ENCODE measurements around the gene AKR1B15.
"Not testable (repeated sequence)": the region's sequence is repeated elsewhere in the genome, so short reads cannot be mapped to it uniquely, and the experiment has no call there.

The AKR1B15 gene

GRCh38 chr7:134548877-134549276 is at the start of gene AKR1B15:
Gene AKR1B15, plus strand, starts transcription at chr7:134549110. Its CDS starts 15,510 bp downstream, at chr7:134564620.
- DNase-seq (ENCODE audit: low read depth in 3 of 3) = no peak

DNA sequence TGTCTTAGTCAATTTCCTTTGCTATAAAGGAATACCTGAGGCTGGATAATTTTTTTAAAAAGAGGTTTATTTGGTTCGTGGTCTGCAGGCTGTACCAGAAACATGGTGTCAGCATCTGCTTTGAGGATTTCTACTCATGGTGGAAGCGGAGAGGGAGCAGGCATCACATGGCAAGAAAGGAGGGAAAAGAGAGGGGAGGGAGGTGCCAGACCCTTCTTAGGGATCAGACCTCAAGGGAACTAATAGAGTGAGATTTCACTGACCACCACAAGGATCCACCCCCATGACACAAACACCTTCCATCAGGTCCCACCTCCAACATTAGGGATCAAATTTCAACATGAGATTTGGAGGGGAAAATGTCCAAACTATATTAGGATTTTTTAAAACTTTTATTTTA is 48.5 kb upstream of the AKR1B15 start:
- DNase-seq (ENCODE audit: low read depth in 3 of 3) = no peak

- no peak for DNase-seq (ENCODE audit: low read depth in 3 of 3)
Measured at GRCh38 chr7:134500982-134501381, 47.9 kb upstream of the AKR1B15 start.

- DNase-seq (ENCODE audit: low read depth in 3 of 3) = no peak
Measured at GRCh38 chr7:134502463-134503371, 46.2 kb upstream of the AKR1B15 start.

DNA sequence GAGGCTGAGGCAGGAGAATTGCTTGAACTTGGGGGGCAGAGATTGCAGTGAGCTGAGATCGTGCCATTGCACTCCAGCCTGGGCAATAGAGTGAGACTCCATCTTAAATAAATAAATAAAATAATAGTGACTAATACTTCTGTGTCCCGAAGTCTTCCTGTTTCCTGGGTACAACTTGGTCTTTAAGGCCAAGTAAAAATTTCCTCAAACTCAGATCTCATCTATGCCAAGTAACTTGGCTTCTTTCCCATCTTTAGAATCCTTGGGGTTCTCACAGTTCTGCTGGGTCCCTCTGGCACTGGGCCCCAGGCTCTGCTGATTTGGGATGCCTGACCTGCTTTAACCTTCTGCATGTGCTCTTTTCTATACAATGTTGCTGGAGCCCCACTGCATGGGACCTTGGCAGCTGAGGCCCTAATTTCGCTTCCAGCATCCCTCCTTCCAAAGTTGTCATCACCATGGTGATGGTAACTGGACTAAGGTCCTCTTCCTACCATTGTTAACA is 44.2 kb upstream of the AKR1B15 start:
- DNase-seq (ENCODE audit: low read depth in 3 of 3) = no peak

DNA sequence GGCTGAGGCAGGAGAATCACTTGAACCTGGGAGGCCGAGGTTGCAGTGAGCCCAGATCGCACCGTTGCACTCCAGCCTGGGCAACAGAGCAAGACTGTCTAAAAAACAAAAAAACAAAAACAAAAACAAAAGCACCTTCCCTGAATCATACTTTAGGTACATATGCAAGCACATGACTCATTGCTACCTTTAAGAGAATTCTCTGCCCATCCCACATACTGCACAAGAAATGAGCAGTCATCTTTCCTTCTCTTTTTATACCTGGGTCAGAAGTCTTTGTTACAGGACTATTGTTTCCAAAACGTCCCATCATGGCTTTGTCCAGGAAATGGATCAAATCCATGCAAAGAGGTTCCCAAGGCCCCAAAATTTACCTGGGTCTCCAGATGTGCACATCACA is 43.1 kb upstream of the AKR1B15 start:
- no peak for DNase-seq (ENCODE audit: low read depth in 3 of 3)

DNA sequence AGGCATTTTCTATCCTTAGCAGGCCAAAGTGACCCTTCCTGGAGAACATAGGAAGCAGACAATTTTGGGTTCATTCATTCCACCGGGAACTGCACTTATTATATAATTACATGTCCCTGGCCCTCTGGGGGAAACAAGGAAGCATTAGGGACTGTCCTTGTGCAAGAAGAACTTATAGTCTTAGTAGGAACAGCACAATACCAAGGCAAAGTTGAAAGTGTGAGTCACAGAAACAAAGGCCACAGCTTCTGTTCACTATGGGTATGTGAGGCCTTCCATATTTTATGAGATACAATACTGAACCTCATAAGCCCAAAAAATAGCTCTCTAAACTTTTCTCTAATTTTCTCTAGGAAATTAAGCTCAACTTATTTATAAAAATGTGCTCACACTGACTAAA is 39.9 kb upstream of the AKR1B15 start:
- DNase-seq (ENCODE audit: low read depth in 3 of 3) = no peak

DNA sequence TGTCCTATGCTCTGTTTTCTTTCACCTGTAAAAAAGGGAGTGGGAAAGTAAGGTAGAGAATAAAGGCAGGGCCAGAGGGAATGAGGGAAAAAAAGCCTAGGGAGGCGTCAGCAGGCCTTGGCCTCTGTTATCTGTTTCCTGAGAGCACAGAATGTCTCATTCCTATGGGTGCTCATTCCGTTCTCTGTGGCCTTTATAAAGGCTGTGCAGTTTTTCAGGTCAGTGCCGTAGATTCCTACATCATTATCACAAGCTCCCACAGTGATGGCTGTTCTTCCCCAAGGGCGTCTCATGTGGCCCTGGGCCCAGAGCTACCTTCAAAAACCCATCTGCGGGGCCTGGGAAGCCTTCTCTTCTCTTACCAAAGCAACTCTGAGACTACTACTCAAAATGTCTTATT is 38.3 kb upstream of the AKR1B15 start:
- DNase-seq (ENCODE audit: low read depth in 3 of 3) = no peak

GRCh38 chr7:134512271-134512670 is 36.6 kb upstream of the AKR1B15 start:
- no peak for DNase-seq (ENCODE audit: low read depth in 3 of 3)

DNA sequence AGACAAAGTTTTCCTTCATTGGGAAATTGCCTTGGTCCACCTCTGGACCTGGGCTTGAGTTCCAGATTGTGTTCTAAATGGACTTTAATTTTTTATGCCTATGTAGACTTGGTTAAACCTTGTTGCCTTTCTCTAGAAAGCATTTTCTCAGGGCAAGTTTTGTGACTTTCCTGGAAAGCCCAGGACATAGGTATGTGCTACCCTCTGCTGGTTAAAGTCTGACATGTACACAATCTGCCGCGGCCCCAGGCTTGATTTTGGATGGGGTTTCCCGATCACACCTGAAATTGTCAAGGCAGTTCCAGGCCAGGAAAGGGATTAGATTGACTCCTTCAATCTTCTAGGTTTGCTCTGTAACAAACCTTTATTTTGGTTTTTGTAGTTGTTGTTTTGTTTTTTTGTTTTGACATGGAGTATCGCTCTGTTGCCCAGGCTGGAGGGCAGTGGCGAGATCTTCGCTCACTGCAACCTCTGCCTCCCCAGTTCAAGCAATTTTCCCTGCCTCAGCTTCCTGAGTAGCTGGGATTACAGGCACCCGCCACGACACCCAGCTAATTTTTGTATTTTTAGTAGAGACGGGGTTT is 35.6 kb upstream of the AKR1B15 start:
- no peak for DNase-seq (ENCODE audit: low read depth in 3 of 3)

- DNase-seq (ENCODE audit: low read depth in 3 of 3) = no peak
Measured at GRCh38 chr7:134514106-134514505, 34.8 kb upstream of the AKR1B15 start.

GRCh38 chr7:134514663-134515062 is 34.2 kb upstream of the AKR1B15 start:
- peak in 1 of 3 experiments; percentile 2 for DNase-seq (ENCODE audit: low read depth in 3 of 3)

GRCh38 chr7:134515569-134516468 is 33.1 kb upstream of the AKR1B15 start:
- no peak for DNase-seq (ENCODE audit: low read depth in 3 of 3)

DNA sequence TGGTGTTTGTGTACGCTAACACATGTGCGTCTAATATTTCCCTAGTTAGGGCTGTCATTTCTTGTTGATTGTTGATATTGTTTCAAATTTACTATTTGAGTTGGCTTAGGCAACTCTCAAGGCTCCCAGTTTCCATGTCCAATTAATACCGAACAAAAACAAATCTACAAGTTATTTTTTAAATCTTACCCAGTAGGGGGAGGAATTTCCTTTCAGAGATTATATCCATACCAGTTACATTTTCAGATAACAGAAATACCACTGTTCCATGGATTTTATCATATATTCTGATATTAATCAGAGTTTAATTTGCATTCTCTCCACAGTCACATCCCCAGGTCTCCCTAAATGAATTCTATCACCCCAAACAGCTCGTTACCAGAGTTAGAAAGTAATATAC is 28.8 kb upstream of the AKR1B15 start:
- no peak for DNase-seq (ENCODE audit: low read depth in 3 of 3)

GRCh38 chr7:134522601-134523000 is 26.3 kb upstream of the AKR1B15 start:
- no peak for DNase-seq (ENCODE audit: low read depth in 3 of 3)

DNA sequence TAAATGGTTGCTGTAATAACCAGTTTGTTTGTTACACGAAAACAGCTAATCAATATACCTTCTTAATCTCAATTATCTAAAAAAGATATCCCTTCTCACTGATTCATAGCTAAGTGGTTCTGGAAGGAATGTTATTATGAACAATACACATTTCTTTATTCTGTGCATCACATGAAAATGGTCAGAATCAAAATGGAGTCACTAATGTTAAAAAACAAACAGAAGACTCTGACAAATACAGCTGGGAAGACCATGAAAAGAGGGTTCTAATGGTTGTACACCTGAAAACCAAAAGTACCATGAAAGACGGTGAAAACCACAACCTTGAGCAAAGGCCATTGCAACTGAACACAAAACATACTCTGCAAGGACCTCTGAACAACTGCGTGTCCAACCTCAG is 23.5 kb upstream of the AKR1B15 start:
- not testable (repeated sequence) for DNase-seq (ENCODE audit: low read depth in 3 of 3)

DNA sequence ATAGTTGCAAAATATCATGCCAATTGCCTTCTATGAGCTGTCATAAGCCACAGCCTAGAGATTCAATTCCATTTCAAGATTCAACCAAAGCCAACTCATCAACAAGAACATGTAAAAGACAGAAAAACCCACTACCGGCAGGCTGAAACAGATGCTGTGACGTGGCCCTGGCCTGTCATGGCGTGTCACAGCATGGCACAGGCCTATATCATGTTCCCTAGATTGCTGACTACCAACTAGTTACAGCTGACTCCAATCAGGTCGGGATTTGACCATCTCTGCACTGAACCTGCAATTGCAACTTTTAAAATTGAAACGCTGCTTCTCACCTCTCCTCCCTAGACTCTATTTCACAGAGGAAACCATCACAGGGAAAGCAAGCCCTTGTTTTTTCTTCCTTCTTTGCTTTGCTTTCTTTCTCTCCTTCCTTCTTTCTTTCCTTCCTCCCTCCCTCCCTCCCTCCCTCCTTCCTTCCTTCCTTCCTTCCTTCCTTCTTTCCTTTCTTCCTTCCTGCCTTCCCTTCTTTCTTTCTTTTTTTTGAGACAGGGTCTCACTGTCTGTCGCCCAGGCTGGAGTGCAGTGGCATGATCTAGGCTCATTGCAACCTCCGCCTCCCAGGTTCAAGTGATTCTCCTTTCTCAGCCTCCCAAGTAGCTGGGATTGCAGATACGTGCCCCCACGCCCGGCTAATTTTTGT is 22.2 kb upstream of the AKR1B15 start:
- not testable (repeated sequence) for DNase-seq (ENCODE audit: low read depth in 3 of 3)

GRCh38 chr7:134527979-134528371 is 20.9 kb upstream of the AKR1B15 start:
- no peak for DNase-seq (ENCODE audit: low read depth in 3 of 3)

DNA sequence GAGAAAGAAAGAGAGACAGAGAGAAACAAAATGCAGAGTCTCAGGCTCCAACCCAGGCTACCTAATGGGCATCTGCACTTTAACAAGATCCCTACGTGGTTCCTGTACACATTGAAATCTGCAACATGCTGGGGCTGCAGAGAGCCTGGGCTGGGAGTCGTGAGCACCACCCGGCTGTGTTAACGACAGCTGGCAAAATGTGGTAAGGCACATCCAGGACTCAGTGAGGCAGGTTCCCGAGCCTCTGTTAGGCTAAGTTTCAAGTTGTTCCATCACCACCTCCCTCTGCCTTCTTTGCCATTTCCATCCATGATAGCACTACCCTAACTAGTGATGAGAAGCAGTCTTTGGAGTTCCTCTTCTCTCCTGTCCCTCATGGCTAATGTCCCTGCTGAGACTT is 20.2 kb upstream of the AKR1B15 start:
- no peak for DNase-seq (ENCODE audit: low read depth in 3 of 3)

GRCh38 chr7:134530460-134530859 is 18.4 kb upstream of the AKR1B15 start:
- no peak for DNase-seq (ENCODE audit: low read depth in 3 of 3)

DNA sequence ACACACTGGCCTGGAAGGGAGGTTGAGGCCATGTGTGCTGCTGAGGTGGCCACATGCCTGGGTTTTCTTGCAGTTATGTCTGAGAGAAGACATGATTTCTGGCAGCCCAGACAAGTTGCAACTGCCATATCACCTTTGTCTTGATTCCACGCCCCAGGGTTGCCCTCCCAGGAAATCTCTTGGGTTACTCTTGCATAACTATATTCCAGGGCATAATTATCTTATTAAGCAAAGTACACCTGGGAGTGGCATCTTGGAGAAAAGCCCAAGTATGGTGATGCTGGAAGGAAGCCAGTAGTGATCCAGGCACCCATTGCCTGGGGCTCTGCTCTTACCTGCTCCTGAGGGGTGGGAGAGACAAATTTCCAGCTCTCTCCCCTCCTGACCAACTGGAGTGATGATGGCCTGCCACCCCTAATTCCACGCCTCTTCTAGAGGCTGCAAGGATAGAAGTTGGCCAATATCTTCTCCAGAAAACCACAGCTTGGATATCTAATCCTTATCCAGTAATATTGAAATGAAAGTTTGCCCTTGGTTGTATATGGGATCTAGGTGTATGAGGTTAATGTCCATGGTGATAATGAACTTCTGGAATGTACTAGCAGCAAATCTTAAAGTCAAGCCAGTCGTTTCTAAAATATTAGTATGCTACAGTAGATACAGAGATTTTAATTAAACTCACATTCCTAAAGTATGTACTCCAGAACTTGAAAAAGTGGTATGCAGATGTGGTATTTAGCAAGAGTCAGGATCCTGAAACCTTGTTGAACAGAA is 16.5 kb upstream of the AKR1B15 start:
- DNase-seq (ENCODE audit: low read depth in 3 of 3) = no peak

Data from stimulated activated CD4-positive, alpha-beta T cell treated with anti-CD3 and anti-CD28 coated beads, TNF-alpha, amount 100 ng/mL, for 4 hours (primary cell).